ENCODE results near the gene VGLL4. TPM values are rescaled to one million over a fixed set of nuclear protein-coding genes. Genes with fewer than 3 reads are reported as not detected.

VGLL4 gene
- total RNA-seq, 1 donor from 2014 or later, result 141 TPM

- no peak overlapping the region for H3K4me3 Mint-ChIP-seq (ENCODE audit: unreplicated experiment)
- no peak for TF ChIP-seq CTCF (IDR thresholded peaks at IDR 0.05)
Observed at GRCh38 chr3:11543948-11544387, 99.7 kb downstream of the VGLL4 start.

GRCh38 chr3:11543141-11543947 lies 100.4 kb downstream of the VGLL4 start:
- H3K9me3 Mint-ChIP-seq (ENCODE audit: low read depth), result no peaks in the 10 kb centered on the region
- H3K4me3 Mint-ChIP-seq (ENCODE audit: unreplicated experiment), result no peak overlapping the region
- H3K36me3 Mint-ChIP-seq (ENCODE audit: low read depth), result peaks cover 3% of the 10 kb centered on the region
- no peaks in the 10 kb centered on the region for H3K27me3 Mint-ChIP-seq (ENCODE audit: low read depth)
- TF ChIP-seq CTCF (IDR thresholded peaks at IDR 0.05), result no peak
- peaks cover 21% of the 10 kb centered on the region for H3K4me1 Mint-ChIP-seq (ENCODE audit: low read depth)
- DNase-seq (ENCODE audit: low spot score), result no peak
- H3K27ac Mint-ChIP-seq (ENCODE audit: unreplicated experiment), result no peak overlapping the region

More at GRCh38 chr3:11543948-11544387, 99.7 kb downstream of the VGLL4 start:
- DNase-seq (ENCODE audit: low spot score), result no peak
- Mint-ChIP-seq H3K9me3 (ENCODE audit: low read depth) (no peaks in the 10 kb centered on the region), H3K27ac (ENCODE audit: unreplicated experiment) (no peak overlapping the region), H3K36me3 (ENCODE audit: low read depth) (peaks cover 3% of the 10 kb centered on the region), H3K4me1 (ENCODE audit: low read depth) (peaks cover 25% of the 10 kb centered on the region), H3K27me3 (ENCODE audit: low read depth) (no peaks in the 10 kb centered on the region)

GRCh38 chr3:11542551-11542950 lies 101.2 kb downstream of the VGLL4 start:
- H3K9me3 Mint-ChIP-seq (ENCODE audit: low read depth), result no peaks in the 10 kb centered on the region
- no peak overlapping the region for H3K27ac Mint-ChIP-seq (ENCODE audit: unreplicated experiment)
- no peak for TF ChIP-seq CTCF (IDR thresholded peaks at IDR 0.05)
- peaks cover 18% of the 10 kb centered on the region for H3K4me1 Mint-ChIP-seq (ENCODE audit: low read depth)
- H3K4me3 Mint-ChIP-seq (ENCODE audit: unreplicated experiment), result no peak overlapping the region
- DNase-seq (ENCODE audit: low spot score), result no peak
- H3K27me3 Mint-ChIP-seq (ENCODE audit: low read depth), result no peaks in the 10 kb centered on the region
- H3K36me3 Mint-ChIP-seq (ENCODE audit: low read depth), result peaks cover 3% of the 10 kb centered on the region

- H3K27me3 Mint-ChIP-seq (ENCODE audit: low read depth), result no peaks in the 10 kb centered on the region
- H3K4me1 Mint-ChIP-seq (ENCODE audit: low read depth), result peaks cover 15% of the 10 kb centered on the region
- no peak overlapping the region for H3K4me3 Mint-ChIP-seq (ENCODE audit: unreplicated experiment)
Observed at GRCh38 chr3:11541321-11542303, 102.1 kb downstream of the VGLL4 start.

More at GRCh38 chr3:11541321-11542303, 102.1 kb downstream of the VGLL4 start:
- peaks cover 3% of the 10 kb centered on the region for H3K36me3 Mint-ChIP-seq (ENCODE audit: low read depth)
- TF ChIP-seq CTCF (IDR thresholded peaks at IDR 0.05), result no peak
- no peaks in the 10 kb centered on the region for H3K9me3 Mint-ChIP-seq (ENCODE audit: low read depth)
- no peak for DNase-seq (ENCODE audit: low spot score)
- no peak overlapping the region for H3K27ac Mint-ChIP-seq (ENCODE audit: unreplicated experiment)
